C4-2B (cell line): ENCODE results near the gene HLCS.

ENCODE experiments used
- CTCF ChIP-seq: fragments of 450-650 bp; conservative IDR thresholded peaks from 2 replicates; pipeline ENCODE4 v1.5.1; 2017; ENCODE audit warnings: mild to moderate bottlenecking
- ZFX ChIP-seq: fragments of 450-650 bp; IDR thresholded peaks from 2 replicates; pipeline ENCODE4 v1.6.1; 2017

DNA sequence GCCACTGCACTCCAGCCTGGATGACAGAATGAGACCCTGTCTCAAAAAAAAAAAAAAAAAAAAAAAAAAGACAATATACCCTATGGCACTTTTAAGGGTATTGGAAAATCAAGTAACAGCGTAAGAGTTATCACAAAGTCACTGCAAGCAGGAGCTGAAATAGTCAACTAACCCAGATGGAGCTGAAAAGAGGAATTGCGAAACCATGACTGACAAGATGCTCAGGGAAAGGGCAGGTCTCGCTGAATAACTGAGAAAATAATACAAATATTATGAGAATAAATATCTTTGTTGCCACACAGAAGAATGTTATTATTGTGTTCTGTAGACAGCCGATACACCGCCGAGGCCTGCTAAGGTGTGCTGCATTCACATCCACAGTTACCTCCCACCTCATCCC, 17.8 kb downstream of the HLCS start:
- TF ChIP-seq ZFX, result no peak
- no peak for TF ChIP-seq CTCF
